ENCODE measurements around the gene TMEM89.
A peak's percentile ranks its signal among the peaks of the same experiment; 100 is the strongest.

The TMEM89 gene

DNA sequence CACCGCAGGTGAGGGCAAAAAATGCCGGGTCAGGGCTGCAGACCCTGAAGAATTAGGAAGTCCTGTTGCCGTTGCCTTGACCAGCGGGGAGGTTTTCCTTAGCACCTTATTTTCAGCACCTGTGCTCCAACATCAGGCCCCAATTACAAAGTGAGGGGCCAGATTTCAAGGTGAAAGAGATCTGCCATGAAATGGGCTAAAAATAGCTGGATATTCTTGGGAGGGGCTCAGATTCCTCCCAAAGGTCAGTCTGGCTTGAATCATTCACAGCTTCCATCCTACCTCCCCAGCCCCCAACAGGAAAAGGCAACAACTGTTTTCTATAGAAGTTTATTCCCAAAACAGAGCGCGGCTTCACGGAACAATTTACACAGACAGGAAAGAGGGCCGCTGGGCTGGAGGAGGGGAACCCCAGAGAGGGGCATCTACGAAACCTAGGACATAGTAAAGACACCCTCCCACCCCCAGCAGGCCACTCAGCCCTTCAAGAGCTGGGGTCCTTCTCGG lies 14.6 kb upstream of the TMEM89 start:
- Histone ChIP-seq H3K27ac (ENCODE audit: extremely low read depth, low read depth, low read length) (no peak overlapping the region), H3K4me3 (ENCODE audit: low read depth, low read length) (no peak overlapping the region; the same call in 1 of the 2 replicates), H3K4me1 (ENCODE audit: control insufficient read depth, insufficient read depth, low read length) (no peaks in the 10 kb centered on the region), H3K36me3 (ENCODE audit: control insufficient read depth in 2 of 2, insufficient read depth in 1 of 2, low read length in 2 of 2) (peaks cover 0 to 28% of the 10 kb centered on the region in 2 experiments; a peak in 1 of 3 replicates), H3K9me3 (ENCODE audit: control insufficient read depth, insufficient read depth, low read depth, low read length) (no peaks in the 10 kb centered on the region)
- ChIA-PET POLR2A (interaction anchor here (1.0 to 2.5 kb wide), 10 partner anchors 11 to 80 kb away, joined by 3 to 13 read pairs (median 4); partner anchors contain the start of genes CELSR3, PFKFB4 and UQCRC1), CTCF (interaction anchor here (0.6 to 2.7 kb wide), 21 partner anchors 8 to 442 kb away, joined by 3 to 14 read pairs (median 3); partner anchors contain the start of genes CCDC51, CELSR3 and UQCRC1)
- TF ChIP-seq YY2 (tag by site-specific recombination; IDR thresholded peaks at IDR 0.05) (no peak), YY1 (tag by site-specific recombination; IDR thresholded peaks at IDR 0.05) (no peak), ZNF148 (tag by site-specific recombination; IDR thresholded peaks at IDR 0.05; ENCODE audit: borderline replicate concordance) (no peak), ZNF133 (tag by site-specific recombination; IDR thresholded peaks at IDR 0.05) (no peak), ZBTB48 (tag by site-specific recombination; IDR thresholded peaks at IDR 0.05) (no peak), FEZF1 (tag by site-specific recombination; IDR thresholded peaks at IDR 0.05) (no peak), ZNF600 (tag by site-specific recombination; IDR thresholded peaks at IDR 0.05) (no peak), ZNF404 (tag by site-specific recombination; IDR thresholded peaks at IDR 0.05) (no peak), OVOL3 (tag by site-specific recombination; IDR thresholded peaks at IDR 0.05) (no peak), ZNF658 (tag by site-specific recombination; IDR thresholded peaks at IDR 0.05) (no peak), ZNF140 (tag by site-specific recombination; IDR thresholded peaks at IDR 0.05) (no peak), ZNF426 (tag by site-specific recombination; IDR thresholded peaks at IDR 0.05) (no peak)

DNA sequence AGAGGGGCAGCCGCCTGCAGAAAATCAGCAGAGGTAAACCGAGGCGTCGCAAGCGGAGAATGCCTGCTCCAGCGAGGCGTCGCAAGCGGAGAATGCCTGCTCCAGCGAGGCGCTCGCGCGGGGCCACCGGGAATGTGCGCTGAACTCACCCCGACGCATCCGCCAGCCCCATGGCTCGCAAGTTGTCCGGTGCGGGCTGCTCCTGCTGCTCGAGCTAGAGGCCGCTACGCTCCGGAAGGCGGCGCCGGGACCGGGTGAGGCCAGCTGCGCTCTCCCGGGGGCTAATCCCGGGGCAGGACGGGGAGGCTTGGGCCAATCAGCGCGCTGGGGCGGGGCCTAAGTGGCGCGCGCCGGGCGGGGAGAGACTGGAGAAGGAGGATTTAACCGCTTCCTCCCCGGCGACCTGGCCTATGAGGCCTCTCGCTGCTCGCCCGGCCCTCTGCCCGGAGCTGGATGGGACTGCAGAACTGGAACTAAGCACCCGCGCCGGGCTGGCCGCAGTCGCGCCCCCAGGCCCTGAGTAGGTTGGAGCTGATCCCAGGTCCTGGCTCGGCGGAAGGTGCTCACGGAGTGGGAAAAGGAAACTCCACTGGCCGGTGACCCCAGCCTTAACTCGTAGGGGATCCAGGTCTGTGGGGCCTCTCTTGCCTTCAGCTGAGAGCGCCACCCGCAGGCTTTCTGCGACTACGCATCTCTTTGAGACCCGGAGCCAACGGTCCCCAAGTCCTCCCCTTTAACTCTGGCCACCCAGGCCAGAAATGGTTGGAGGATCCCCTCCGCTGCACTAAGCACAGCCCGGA lies 13.9 kb upstream of the TMEM89 start, which contains the start of gene SLC26A6:
Gene SLC26A6, minus strand, starts transcription at position 240 of the 800 bp plus-strand sequence. Its CDS starts 68 bp downstream, at position 172.
- POLR2A ChIA-PET: interaction anchor here (0.6 to 2.5 kb wide), 13 partner anchors 11 to 305 kb away, joined by 3 to 13 read pairs (median 4); partner anchors contain the start of genes CELSR3, PFKFB4, TMEM89 and UQCRC1
- Histone ChIP-seq H3K4me1 (ENCODE audit: control insufficient read depth, insufficient read depth, low read length) (no peaks in the 10 kb centered on the region), H3K9me3 (ENCODE audit: control insufficient read depth, insufficient read depth, low read depth, low read length) (no peaks in the 10 kb centered on the region), H3K4me3 (ENCODE audit: low read depth, low read length) (peak within 1 kb of the TSS; percentile 75), H3K27ac (ENCODE audit: extremely low read depth, low read depth, low read length) (peak within 1 kb of the TSS; percentile 55; the same call in 1 of the 2 replicates), H3K36me3 (ENCODE audit: control insufficient read depth in 2 of 2, insufficient read depth in 1 of 2, low read length in 2 of 2) (peaks cover 0 to 35% of the 10 kb centered on the region in 2 experiments; a peak in 1 of 3 replicates)
- CTCF ChIA-PET: interaction anchor here (0.5 to 2.7 kb wide), 27 partner anchors 9 to 915 kb away, joined by 3 to 14 read pairs (median 3); partner anchors contain the start of genes CCDC51, CELSR3 and UQCRC1
- peak; percentile 69 for TF ChIP-seq ZBTB17 (tag by site-specific recombination; IDR thresholded peaks at IDR 0.05)
- TF ChIP-seq, protein P1, sequence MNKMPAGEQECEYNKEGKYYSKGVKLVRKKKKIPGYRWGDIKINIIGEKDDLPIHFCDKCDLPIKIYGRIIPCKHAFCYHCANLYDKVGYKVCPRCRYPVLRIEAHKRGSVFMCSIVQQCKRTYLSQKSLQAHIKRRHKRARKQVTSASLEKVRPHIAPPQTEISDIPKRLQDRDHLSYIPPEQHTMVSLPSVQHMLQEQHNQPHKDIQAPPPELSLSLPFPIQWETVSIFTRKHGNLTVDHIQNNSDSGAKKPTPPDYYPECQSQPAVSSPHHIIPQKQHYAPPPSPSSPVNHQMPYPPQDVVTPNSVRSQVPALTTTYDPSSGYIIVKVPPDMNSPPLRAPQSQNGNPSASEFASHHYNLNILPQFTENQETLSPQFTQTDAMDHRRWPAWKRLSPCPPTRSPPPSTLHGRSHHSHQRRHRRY (tag by site-specific recombination; IDR thresholded peaks at IDR 0.05): no peak
- TF ChIP-seq ZNF549 (tag by site-specific recombination; IDR thresholded peaks at IDR 0.05): no peak
- TF ChIP-seq ZBTB48 (tag by site-specific recombination; IDR thresholded peaks at IDR 0.05): peak; percentile 75; the same call in 1 of the 2 replicates
- 0 out of 2 replicates have a peak, but pooled peaks have one; percentile 30 for TF ChIP-seq ZBTB6 (tag by site-specific recombination; IDR thresholded peaks at IDR 0.05)
- no peak for TF ChIP-seq MEIS1 (CRISPR knock-in tag; IDR thresholded peaks at IDR 0.05; ENCODE audit: borderline replicate concordance)
- no peak for TF ChIP-seq ZNF621 (tag by site-specific recombination; IDR thresholded peaks at IDR 0.05)
- peak; percentile 21; the same call in 1 of the 2 replicates for TF ChIP-seq SP7 (tag by site-specific recombination; IDR thresholded peaks at IDR 0.05)
- TF ChIP-seq, protein P2, sequence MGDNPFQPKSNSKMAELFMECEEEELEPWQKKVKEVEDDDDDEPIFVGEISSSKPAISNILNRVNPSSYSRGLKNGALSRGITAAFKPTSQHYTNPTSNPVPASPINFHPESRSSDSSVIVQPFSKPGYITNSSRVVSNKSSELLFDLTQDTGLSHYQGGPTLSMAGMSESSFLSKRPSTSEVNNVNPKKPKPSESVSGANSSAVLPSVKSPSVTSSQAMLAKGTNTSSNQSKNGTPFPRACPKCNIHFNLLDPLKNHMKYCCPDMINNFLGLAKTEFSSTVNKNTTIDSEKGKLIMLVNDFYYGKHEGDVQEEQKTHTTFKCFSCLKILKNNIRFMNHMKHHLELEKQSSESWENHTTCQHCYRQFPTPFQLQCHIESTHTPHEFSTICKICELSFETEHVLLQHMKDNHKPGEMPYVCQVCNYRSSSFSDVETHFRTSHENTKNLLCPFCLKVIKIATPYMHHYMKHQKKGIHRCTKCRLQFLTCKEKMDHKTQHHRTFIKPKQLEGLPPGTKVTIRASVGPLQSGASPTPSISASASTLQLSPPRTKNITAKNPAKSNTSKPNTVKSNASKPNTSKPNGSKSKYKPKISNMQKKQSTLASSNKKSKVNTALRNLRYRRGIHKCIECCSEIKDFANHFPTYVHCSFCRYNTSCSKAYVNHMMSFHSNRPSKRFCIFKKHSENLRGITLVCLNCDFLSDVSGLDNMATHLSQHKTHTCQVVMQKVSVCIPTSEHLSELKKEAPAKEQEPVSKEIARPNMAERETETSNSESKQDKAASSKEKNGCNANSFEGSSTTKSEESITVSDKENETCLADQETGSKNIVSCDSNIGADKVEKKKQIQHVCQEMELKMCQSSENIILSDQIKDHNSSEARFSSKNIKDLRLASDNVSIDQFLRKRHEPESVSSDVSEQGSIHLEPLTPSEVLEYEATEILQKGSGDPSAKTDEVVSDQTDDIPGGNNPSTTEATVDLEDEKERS (tag by site-specific recombination; IDR thresholded peaks at IDR 0.05): no peak
- TF ChIP-seq SETDB1 (IDR thresholded peaks at IDR 0.05; ENCODE audit: insufficient read length, low read length): no peak
- TF ChIP-seq ZNF114 (tag by site-specific recombination; IDR thresholded peaks at IDR 0.05): no peak
- no peak for TF ChIP-seq ZNF580 (tag by site-specific recombination; IDR thresholded peaks at IDR 0.05)
- no peak for TF ChIP-seq MYNN (tag by site-specific recombination; IDR thresholded peaks at IDR 0.05; ENCODE audit: borderline replicate concordance)

Measured in HEK293 (cell line).